OCI-LY7 (cell line): Measurements from ENCODE around the gene GNAL. TPM values are rescaled to one million over a fixed set of nuclear protein-coding genes. Genes with fewer than 3 reads are reported as not detected.
A peak's percentile ranks its signal among the peaks of the same experiment; 100 is the strongest.

Experiments used
- BruUV-seq: library from RNA; stranded (reverse); fragments of 400-500 nt; replicated peaks from 2 replicates; lab custom pipeline; 2021; lab: Mats Ljungman, UMichigan
- CTCF ChIA-PET: fragments of 300-600 bp; sonication (Branson Sonifier 250); formaldehyde crosslinking; loops from one replicate; lab custom pipeline; 2022; ENCODE audit warnings: antibody characterized with exemption; ENCODE audit not compliant: unreplicated experiment; lab: Charles Lee
- POLR2A ChIA-PET: fragments of 300-600 bp; sonication (Branson Sonifier 250); formaldehyde crosslinking; loops from one replicate; lab custom pipeline; 2022; ENCODE audit warnings: antibody characterized with exemption; lab: Charles Lee
- DNase-seq: peaks from one replicate; pipeline ENCODE4 v3.0.0-alpha.2; 2015; ENCODE audit warnings: low spot score
- H2AFZ ChIP-seq: fragments of 200-600 bp; sonication (generic), shearing (Covaris generic); 2 replicates; pipeline ENCODE4 v1.6.1; 2014; ENCODE audit warnings: mild to moderate bottlenecking, antibody characterized with exemption, low read length, moderate library complexity
- H3K27ac ChIP-seq: fragments of 200-600 bp; sonication (generic); 2 replicates; pipeline ENCODE4 v1.5.1; 2014; ENCODE audit warnings: mixed run types, low read depth, mild to moderate bottlenecking, moderate library complexity, low read length, inconsistent platforms; ENCODE audit not compliant: poor library complexity, severe bottlenecking
- H3K36me3 ChIP-seq: fragments of 200-600 bp; sonication (generic); 2 replicates; pipeline ENCODE4 v1.6.1; 2014; ENCODE audit warnings: mild to moderate bottlenecking, antibody characterized with exemption, low read length, moderate library complexity, mixed read lengths; ENCODE audit not compliant: insufficient read depth
- H3K4me1 ChIP-seq: fragments of 200-600 bp; sonication (generic); 2 replicates; pipeline ENCODE4 v1.5.1; 2014; ENCODE audit warnings: mild to moderate bottlenecking, low read length; ENCODE audit not compliant: insufficient read depth, poor library complexity, severe bottlenecking
- H3K4me2 ChIP-seq: fragments of 200-600 bp; sonication (generic); 2 replicates; pipeline ENCODE4 v1.6.1; 2014; ENCODE audit warnings: mild to moderate bottlenecking, low read length
- H3K4me3 ChIP-seq: fragments of 200-600 bp; sonication (generic); 2 replicates; pipeline ENCODE4 v1.5.1; 2014; ENCODE audit warnings: mild to moderate bottlenecking, low read depth, low read length; ENCODE audit not compliant: poor library complexity, severe bottlenecking
- H3K79me2 ChIP-seq: fragments of 200-600 bp; sonication (generic); 2 replicates; pipeline ENCODE4 v1.6.1; 2016; ENCODE audit warnings: low read depth, mild to moderate bottlenecking, low read length, moderate library complexity, mixed read lengths; ENCODE audit not compliant: insufficient read depth
- H3K9me2 ChIP-seq: fragments of 200-600 bp; sonication (generic); 2 replicates; pipeline ENCODE4 v1.6.1; 2016; ENCODE audit warnings: mild to moderate bottlenecking, low read length, mixed read lengths; ENCODE audit not compliant: insufficient read depth
- H3K9me3 ChIP-seq: fragments of 200-600 bp; sonication (generic); 2 replicates; pipeline ENCODE4 v1.6.1; 2014; ENCODE audit warnings: mild to moderate bottlenecking, mixed run types, low read length, mixed read lengths
- H4K20me1 ChIP-seq: fragments of 200-600 bp; sonication (generic); 2 replicates; pipeline ENCODE4 v1.6.1; 2014; ENCODE audit warnings: mild to moderate bottlenecking, antibody characterized with exemption, low read length, moderate library complexity, mixed read lengths; ENCODE audit not compliant: insufficient read depth
- EZH2phosphoT487 ChIP-seq: fragments of 200-600 bp; sonication (generic); IDR thresholded peaks from 2 replicates; pipeline ENCODE4 v1.6.1; 2018; ENCODE audit warnings: low read depth, borderline replicate concordance, mild to moderate bottlenecking, mixed run types, antibody characterized with exemption, low read length, moderate library complexity, mixed read lengths
- intact Hi-C: fragments of 100-400 bp; cut with micrococcal nuclease; formaldehyde crosslinking; loops from one replicate; pipeline ENCODE4 v1.10.0; 2022; ENCODE audit not compliant: unreplicated experiment
- total RNA-seq, 2 experiments: library from RNA; depleted of rRNA in 1 of 2; stranded (reverse); fragments of >200 nt in 1 of 2; shearing (Covaris generic) in 1 of 2; gene quantifications; 2 replicates each; pipeline ENCODE4 v1.2.3, GENCODE V29; 2014 to 2022
- TF ChIP-seq, protein P1 (sequence below): fragments of 200-600 bp; sonication (generic); conservative IDR thresholded peaks from 2 replicates; pipeline ENCODE4 v1.5.1; 2014; ENCODE audit warnings: mild to moderate bottlenecking, antibody characterized with exemption, low read length, moderate library complexity, mixed read lengths

The GNAL gene
- total RNA-seq, 2 experiments from 2014 or later, result 0.03 to 0.25 TPM

DNA sequence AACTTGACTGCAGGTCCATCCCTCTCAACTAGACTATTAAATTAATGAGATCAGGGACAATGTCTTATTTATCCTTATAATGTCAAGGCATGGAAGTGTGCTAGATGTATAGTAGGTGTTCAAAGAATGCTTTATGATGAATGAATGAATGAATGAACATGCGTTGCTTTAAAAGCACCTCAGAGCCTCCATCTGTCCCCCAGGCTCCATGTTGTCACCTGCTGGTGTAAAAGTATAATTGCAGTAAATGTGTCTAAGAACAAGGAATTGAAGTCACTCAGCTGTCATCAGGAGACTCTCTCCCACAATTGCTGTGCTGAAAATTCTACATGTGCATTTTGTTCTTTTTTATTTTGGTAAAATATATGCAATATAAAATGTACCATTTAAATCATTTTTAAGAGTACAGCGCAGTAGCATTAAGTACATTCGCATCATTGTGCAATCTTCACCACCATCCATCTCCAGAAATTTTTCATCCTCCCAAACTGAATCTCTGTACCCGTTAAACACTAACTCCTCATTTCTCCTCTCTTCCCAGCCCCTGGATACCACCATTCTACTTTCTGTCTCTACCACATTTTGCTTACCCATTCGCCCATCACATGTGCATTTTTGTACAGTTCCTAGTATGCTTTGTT lies 52.6 kb downstream of the GNAL start:
- H4K20me1 ChIP-seq, result no peaks in the 10 kb centered on the region
- no peak overlapping the region for H3K4me3 ChIP-seq
- no peaks in the 10 kb centered on the region for H3K79me2 ChIP-seq
- H3K4me2 ChIP-seq, result no peak overlapping the region
- POLR2A ChIA-PET, result no interaction called here
- intact Hi-C loops, result no loop called here
- no peak for TF ChIP-seq EZH2phosphoT487
- TF ChIP-seq, protein P1, sequence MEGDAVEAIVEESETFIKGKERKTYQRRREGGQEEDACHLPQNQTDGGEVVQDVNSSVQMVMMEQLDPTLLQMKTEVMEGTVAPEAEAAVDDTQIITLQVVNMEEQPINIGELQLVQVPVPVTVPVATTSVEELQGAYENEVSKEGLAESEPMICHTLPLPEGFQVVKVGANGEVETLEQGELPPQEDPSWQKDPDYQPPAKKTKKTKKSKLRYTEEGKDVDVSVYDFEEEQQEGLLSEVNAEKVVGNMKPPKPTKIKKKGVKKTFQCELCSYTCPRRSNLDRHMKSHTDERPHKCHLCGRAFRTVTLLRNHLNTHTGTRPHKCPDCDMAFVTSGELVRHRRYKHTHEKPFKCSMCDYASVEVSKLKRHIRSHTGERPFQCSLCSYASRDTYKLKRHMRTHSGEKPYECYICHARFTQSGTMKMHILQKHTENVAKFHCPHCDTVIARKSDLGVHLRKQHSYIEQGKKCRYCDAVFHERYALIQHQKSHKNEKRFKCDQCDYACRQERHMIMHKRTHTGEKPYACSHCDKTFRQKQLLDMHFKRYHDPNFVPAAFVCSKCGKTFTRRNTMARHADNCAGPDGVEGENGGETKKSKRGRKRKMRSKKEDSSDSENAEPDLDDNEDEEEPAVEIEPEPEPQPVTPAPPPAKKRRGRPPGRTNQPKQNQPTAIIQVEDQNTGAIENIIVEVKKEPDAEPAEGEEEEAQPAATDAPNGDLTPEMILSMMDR, result peak; percentile 83
- no peak overlapping the region for H3K27ac ChIP-seq
- CTCF ChIA-PET, result no interaction called here
- no peaks in the 10 kb centered on the region for H3K9me3 ChIP-seq
- BruUV-seq, result no TSS peak
- no peak overlapping the region for H2AFZ ChIP-seq
- H3K36me3 ChIP-seq, result no peaks in the 10 kb centered on the region
- H3K9me2 ChIP-seq, result no peaks in the 10 kb centered on the region
- DNase-seq, result peak; percentile 37
- H3K4me1 ChIP-seq, result no peaks in the 10 kb centered on the region

DNA sequence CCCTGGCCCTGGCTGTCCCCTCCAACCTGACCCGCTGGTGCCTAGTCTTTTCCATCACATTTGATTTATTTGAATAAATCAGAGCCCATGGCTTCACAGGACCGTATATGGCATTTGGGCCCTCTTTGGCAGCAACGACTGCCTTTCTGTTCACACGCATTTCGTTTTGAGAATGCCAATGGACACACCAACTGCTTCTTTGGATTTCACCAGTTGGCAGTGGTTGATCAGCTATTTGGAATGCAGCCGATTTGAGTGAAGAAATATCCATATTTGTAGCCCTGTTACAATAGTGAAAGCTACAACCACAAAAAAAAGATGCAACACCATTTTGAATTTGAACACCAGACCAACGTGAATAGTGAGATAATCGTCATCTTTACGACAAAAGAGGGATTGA lies 56.5 kb downstream of the GNAL start:
- DNase-seq, result no peak
- intact Hi-C loops, result no loop called here
- TF ChIP-seq, protein P1, result no peak
- TF ChIP-seq EZH2phosphoT487, result no peak
- Histone ChIP-seq H3K27ac (no peak overlapping the region), H3K4me1 (no peaks in the 10 kb centered on the region), H2AFZ (no peak overlapping the region), H3K36me3 (no peaks in the 10 kb centered on the region), H3K9me2 (no peaks in the 10 kb centered on the region), H3K9me3 (no peaks in the 10 kb centered on the region), H3K79me2 (no peaks in the 10 kb centered on the region), H3K4me2 (no peak overlapping the region), H3K4me3 (no peak overlapping the region), H4K20me1 (no peaks in the 10 kb centered on the region)
- ChIA-PET POLR2A (no interaction called here), CTCF (no interaction called here)
- BruUV-seq, result no TSS peak

DNA sequence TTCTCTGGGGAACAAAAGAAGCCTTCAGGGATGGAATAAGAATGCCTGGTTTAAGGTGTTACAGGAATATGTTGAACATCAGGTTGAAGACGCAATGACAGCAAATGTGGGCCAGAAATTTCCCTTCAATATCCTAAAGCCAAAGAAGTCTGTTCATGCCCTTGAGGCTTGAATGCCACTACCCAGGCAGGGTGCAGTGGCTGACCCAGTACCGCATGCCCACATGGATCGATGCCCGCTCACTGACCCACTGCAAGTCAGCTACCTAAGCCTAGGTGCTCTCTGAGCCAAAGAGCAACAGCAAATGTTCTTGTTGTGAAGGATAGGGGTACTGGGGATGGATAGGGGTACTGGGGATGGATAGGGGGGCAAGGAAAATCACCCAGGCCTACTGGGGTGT lies 58.2 kb downstream of the GNAL start:
- Histone ChIP-seq H3K27ac (no peak overlapping the region), H3K4me3 (no peak overlapping the region), H3K9me3 (no peaks in the 10 kb centered on the region), H3K4me2 (no peak overlapping the region), H2AFZ (no peak overlapping the region), H3K9me2 (no peaks in the 10 kb centered on the region), H3K4me1 (no peaks in the 10 kb centered on the region), H4K20me1 (no peaks in the 10 kb centered on the region), H3K36me3 (no peaks in the 10 kb centered on the region), H3K79me2 (no peaks in the 10 kb centered on the region)
- DNase-seq, result no peak
- no peak for TF ChIP-seq EZH2phosphoT487
- TF ChIP-seq, protein P1, result no peak
- intact Hi-C loops, result no loop called here
- POLR2A ChIA-PET, result no interaction called here
- no TSS peak for BruUV-seq
- CTCF ChIA-PET, result no interaction called here
